ENCODE results near the gene OLFM1. TPM values are rescaled to one million over a fixed set of nuclear protein-coding genes. Genes with fewer than 3 reads are reported as not detected.

The OLFM1 gene
- total and polyA plus RNA-seq, 2 donors from 2014 or later, result 2.9 to 33.7 TPM

- no peak overlapping the region for H3K4me3 ChIP-seq (ENCODE audit: low read length in 3 of 3)
- no peak overlapping the region for H3K27ac ChIP-seq (ENCODE audit: low read depth in 2 of 2, low read length in 2 of 2)
- H3K9ac ChIP-seq (ENCODE audit: low read length in 3 of 3), result no peak overlapping the region
- TF ChIP-seq, protein P1, sequence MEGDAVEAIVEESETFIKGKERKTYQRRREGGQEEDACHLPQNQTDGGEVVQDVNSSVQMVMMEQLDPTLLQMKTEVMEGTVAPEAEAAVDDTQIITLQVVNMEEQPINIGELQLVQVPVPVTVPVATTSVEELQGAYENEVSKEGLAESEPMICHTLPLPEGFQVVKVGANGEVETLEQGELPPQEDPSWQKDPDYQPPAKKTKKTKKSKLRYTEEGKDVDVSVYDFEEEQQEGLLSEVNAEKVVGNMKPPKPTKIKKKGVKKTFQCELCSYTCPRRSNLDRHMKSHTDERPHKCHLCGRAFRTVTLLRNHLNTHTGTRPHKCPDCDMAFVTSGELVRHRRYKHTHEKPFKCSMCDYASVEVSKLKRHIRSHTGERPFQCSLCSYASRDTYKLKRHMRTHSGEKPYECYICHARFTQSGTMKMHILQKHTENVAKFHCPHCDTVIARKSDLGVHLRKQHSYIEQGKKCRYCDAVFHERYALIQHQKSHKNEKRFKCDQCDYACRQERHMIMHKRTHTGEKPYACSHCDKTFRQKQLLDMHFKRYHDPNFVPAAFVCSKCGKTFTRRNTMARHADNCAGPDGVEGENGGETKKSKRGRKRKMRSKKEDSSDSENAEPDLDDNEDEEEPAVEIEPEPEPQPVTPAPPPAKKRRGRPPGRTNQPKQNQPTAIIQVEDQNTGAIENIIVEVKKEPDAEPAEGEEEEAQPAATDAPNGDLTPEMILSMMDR (IDR thresholded peaks at IDR 0.05; ENCODE audit: borderline replicate concordance, extremely low read depth, insufficient read depth), result no peak
- peaks cover 10% of the 10 kb centered on the region for H3K27me3 ChIP-seq (ENCODE audit: control insufficient read depth, insufficient read depth, low read length)
- H3K36me3 ChIP-seq (ENCODE audit: control insufficient read depth in 2 of 3, insufficient read depth in 3 of 3, low read length in 3 of 3), result no peaks in the 10 kb centered on the region
- H3K9me3 ChIP-seq (ENCODE audit: control insufficient read depth in 2 of 3, insufficient read depth in 1 of 3, low read length in 3 of 3), result no peaks in the 10 kb centered on the region
- H3K4me1 ChIP-seq (ENCODE audit: control insufficient read depth in 2 of 3, insufficient read depth in 2 of 3, low read depth in 1 of 3, low read length in 3 of 3), result peaks cover 0 to 2% (median 0%) of the 10 kb centered on the region in 3 donors
- intact Hi-C loops (cut with DNase I), result loop anchor here (5.0 kb wide), 1 partner anchor 331 kb away; no protein-coding TSS in a partner anchor
- FAIRE-seq (no peak), DNase-seq (peak in 3 of 5 donors; percentile 27 to 51 (median 33))
Observed at GRCh38 chr9:135081264-135081660, 6.2 kb upstream of the OLFM1 start.

GRCh38 chr9:135081731-135082130 lies 5.7 kb upstream of the OLFM1 start:
- Histone ChIP-seq H3K36me3 (ENCODE audit: control insufficient read depth in 2 of 3, insufficient read depth in 3 of 3, low read length in 3 of 3) (no peaks in the 10 kb centered on the region), H3K4me3 (ENCODE audit: low read length in 3 of 3) (no peak overlapping the region), H3K4me1 (ENCODE audit: control insufficient read depth in 2 of 3, insufficient read depth in 2 of 3, low read depth in 1 of 3, low read length in 3 of 3) (peaks cover 0 to 2% (median 0%) of the 10 kb centered on the region in 3 donors), H3K27ac (ENCODE audit: low read depth in 2 of 2, low read length in 2 of 2) (no peak overlapping the region), H3K9ac (ENCODE audit: low read length in 3 of 3) (no peak overlapping the region), H3K9me3 (ENCODE audit: control insufficient read depth in 2 of 3, insufficient read depth in 1 of 3, low read length in 3 of 3) (no peaks in the 10 kb centered on the region), H3K27me3 (ENCODE audit: control insufficient read depth, insufficient read depth, low read length) (peaks cover 5% of the 10 kb centered on the region)
- TF ChIP-seq, protein P1 (IDR thresholded peaks at IDR 0.05; ENCODE audit: borderline replicate concordance, extremely low read depth, insufficient read depth), result no peak
- FAIRE-seq, result no peak
- intact Hi-C loops (cut with DNase I), result loop anchor here (5.0 kb wide), 1 partner anchor 331 kb away; no protein-coding TSS in a partner anchor
- peak in 2 of 5 donors; percentile 24 to 41 for DNase-seq

- H3K4me3 ChIP-seq (ENCODE audit: low read length in 3 of 3), result no peak overlapping the region
- no peak for FAIRE-seq
- DNase-seq, result peak in 1 of 5 donors; percentile 53
- H3K9ac ChIP-seq (ENCODE audit: low read length in 3 of 3), result no peak overlapping the region
- no peaks in the 10 kb centered on the region for H3K9me3 ChIP-seq (ENCODE audit: control insufficient read depth in 2 of 3, insufficient read depth in 1 of 3, low read length in 3 of 3)
- H3K4me1 ChIP-seq (ENCODE audit: control insufficient read depth in 2 of 3, insufficient read depth in 2 of 3, low read depth in 1 of 3, low read length in 3 of 3), result peaks cover 0 to 4% (median 0%) of the 10 kb centered on the region in 3 donors
- no peaks in the 10 kb centered on the region for H3K36me3 ChIP-seq (ENCODE audit: control insufficient read depth in 2 of 3, insufficient read depth in 3 of 3, low read length in 3 of 3)
- intact Hi-C loops (cut with DNase I), result loop anchor here (5.0 kb wide), 1 partner anchor 330 kb away; no protein-coding TSS in a partner anchor
- no peak overlapping the region for H3K27ac ChIP-seq (ENCODE audit: low read depth in 2 of 2, low read length in 2 of 2)
- TF ChIP-seq, protein P1 (IDR thresholded peaks at IDR 0.05; ENCODE audit: borderline replicate concordance, extremely low read depth, insufficient read depth), result no peak
- H3K27me3 ChIP-seq (ENCODE audit: control insufficient read depth, insufficient read depth, low read length), result peaks cover 2% of the 10 kb centered on the region
Observed at GRCh38 chr9:135082536-135082935, 4.9 kb upstream of the OLFM1 start.

Measured in kidney (tissue), 14 donors.